DND-41 (cell line): ENCODE results near the gene SLC13A3.

ENCODE experiments used
- CTCF ChIP-seq: IDR thresholded peaks from 2 replicates; pipeline ENCODE4 v1.5.1; 2012; ENCODE audit warnings: borderline replicate concordance, low read length, moderate library complexity, mild to moderate bottlenecking; ENCODE audit not compliant: poor library complexity, severe bottlenecking; ENCODE audit errors: extremely low read depth
- EZH2 ChIP-seq: IDR thresholded peaks from 3 replicates; pipeline ENCODE4 v1.6.1; 2012; ENCODE audit warnings: borderline replicate concordance, low read depth, mild to moderate bottlenecking, moderate library complexity, low read length, inconsistent platforms; ENCODE audit not compliant: severe bottlenecking

GRCh38 chr20:46691196-46691595 is 39.9 kb upstream of the SLC13A3 start:
- TF ChIP-seq CTCF (no peak), EZH2 (no peak)
